ENCODE results near the gene RNF144B.

- TF ChIP-seq MAX (IDR thresholded peaks at IDR 0.05; ENCODE audit: low read depth, low read length), result no peak
- no peak for TF ChIP-seq CTCF (IDR thresholded peaks at IDR 0.05; ENCODE audit: low read depth, low read length)
- TF ChIP-seq MYC (IDR thresholded peaks at IDR 0.05; ENCODE audit: low read depth, low read length), result no peak
- no peak for TF ChIP-seq POLR2A (IDR thresholded peaks at IDR 0.05; ENCODE audit: extremely low read depth, insufficient read length)
Measured at GRCh38 chr6:18349386-18349785, 37.8 kb upstream of the RNF144B start.

Data from NB4 (cell line).